Stimulated activated CD4-positive, alpha-beta T cell treated with anti-CD3 and anti-CD28 coated beads, Interleukin-2, amount 100 ng/mL, for 48 hours (primary cell): ENCODE results near the gene SIAE.
A peak's percentile ranks its signal among the peaks of the same experiment; 100 is the strongest.
"Not testable (repeated sequence)": the region's sequence is repeated elsewhere in the genome, so short reads cannot be mapped to it uniquely, and the experiment has no call there.

ENCODE experiments used
- DNase-seq, 2 donors: peaks; one replicate each; pipeline ENCODE4 v3.0.0-alpha.2; 2020

The SIAE gene

GRCh38 chr11:124622531-124623451, 50.7 kb downstream of the SIAE start, which contains the start of gene TBRG1:
Gene TBRG1 (plus strand): TSS chr11:124622864. CDS start chr11:124623084, 220 bp downstream.
- peak; percentile 63 to 69 for DNase-seq

DNA sequence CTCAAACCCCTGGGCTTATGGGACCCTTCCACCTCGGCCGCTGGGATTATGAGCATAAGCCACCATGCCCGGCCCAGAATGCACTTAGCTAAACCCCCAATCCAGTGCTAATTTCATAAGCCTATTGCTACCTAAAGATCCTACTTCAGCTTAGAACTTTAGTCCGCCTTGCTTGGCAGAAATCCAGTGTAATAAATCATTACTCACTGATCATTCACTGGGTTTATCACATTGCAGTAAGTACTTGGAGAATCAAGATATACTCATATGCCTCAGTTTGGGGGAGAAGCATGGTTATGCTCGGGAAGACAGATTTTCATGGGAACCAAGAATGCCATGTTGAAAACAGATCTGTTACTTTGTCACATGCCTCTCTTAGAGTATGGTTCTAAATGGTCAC, 54.7 kb downstream of the SIAE start:
- no peak for DNase-seq

GRCh38 chr11:124612567-124613246, 60.8 kb downstream of the SIAE start:
- DNase-seq: no peak

DNA sequence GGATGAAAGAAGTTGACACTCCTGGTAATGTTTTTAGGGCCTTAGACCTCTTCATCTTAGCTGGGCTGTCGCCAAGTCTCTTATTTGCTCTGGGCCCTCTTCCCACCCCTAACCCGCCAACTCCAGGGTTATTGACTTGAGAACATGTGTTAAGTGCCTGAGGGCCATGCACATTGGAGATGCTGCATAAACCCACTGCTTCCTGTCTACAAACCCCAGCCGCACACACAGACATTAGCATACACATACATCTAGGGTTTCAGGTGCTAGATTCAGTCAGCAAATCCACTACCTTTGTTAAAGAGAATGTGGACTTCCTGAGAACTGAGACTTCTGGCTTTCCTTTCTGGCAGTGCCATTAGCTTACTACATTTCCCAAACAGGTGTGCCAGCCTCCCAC, 61.5 kb downstream of the SIAE start:
- DNase-seq: no peak

DNA sequence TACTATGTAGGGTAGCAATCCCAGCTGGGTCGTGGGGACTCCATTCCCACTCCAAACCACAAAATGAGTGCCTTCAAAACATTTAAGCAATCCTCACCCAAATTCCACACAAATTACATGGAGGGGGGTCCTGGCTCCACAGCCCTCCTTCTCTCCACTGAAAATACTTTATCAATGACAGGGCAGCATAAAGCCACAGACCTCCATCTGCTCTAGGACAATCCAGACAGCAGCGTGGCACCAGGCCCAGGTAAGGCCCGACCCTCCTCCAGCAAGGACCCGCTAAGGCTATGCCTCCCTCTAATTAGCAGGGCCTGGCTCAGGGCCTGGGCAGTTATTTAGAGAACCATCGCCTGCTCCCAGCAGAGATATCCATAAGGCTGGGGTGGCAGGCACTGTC, 62.5 kb downstream of the SIAE start, which contains the start of gene PANX3:
TSS of gene PANX3 (plus strand) at position 365 of the 400 bp plus-strand sequence. CDS start 129 bp downstream, outside the sequence.
- no peak for DNase-seq

- DNase-seq: no peak
These were observed 63.2 kb downstream of the SIAE start for GRCh38 chr11:124610295-124610694.

DNA sequence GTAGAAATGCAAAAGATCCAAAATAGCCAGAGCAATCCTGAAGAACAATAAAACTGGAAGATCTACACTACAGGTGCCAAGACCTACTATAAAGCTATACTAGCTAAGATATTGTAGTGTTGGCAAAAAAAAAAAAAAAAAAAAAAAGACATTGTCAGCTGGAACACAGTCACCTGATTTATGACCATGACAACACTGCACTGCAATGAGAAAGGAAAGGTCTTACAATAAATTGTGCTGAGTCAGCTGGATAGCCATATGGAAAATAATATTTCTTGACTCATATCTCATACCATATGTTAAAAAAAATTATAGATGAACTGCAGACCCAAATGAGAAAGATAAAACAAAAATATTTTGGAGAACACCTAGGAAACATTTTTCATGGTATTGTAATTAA, 65.4 kb downstream of the SIAE start:
- DNase-seq: no peak

DNA sequence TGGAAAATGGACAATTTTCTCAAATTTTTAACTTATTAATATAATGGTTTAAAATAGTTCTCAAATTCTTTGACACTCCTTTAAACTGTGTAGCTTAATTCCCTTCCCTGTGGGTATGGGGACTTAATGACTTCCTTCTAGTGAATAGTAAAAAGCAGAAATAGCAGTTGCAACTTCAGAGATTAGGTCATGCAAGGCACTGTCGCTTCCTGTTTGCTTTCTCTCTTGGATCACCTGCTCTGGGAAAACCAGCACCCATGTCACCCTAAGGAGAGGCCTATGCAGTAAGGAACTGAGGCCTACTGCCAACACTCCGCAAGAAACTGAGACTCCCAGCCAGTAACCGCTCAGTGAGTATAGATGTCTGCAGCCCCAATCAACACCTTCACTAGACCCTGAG, 67.8 kb downstream of the SIAE start:
- DNase-seq: no peak

DNA sequence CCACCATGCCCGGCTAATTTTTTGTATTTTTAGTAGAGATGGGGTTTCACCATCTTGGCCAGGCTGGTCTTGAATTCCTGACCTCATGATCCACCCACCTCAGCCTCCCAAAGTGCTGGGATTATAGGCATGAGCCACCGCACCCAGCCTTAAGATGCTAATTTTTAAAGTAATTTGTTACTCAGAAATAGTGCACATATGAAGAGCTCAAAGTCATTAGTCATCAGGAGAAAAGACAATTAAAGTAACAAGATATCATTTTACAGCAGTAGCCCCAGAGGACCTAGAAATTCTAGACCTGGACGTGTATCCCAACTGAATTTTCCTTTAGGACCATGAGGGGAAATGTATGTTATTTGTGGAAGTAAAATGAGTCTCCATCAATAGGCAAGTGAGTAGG, 70.8 kb downstream of the SIAE start:
- not testable (repeated sequence) for DNase-seq

- DNase-seq: no peak
These were observed 71.3 kb downstream of the SIAE start for GRCh38 chr11:124602193-124602592.

- no peak for DNase-seq
These were observed 72.8 kb downstream of the SIAE start for GRCh38 chr11:124600621-124601320.

GRCh38 chr11:124597626-124598025, 75.9 kb downstream of the SIAE start:
- DNase-seq: no peak

DNA sequence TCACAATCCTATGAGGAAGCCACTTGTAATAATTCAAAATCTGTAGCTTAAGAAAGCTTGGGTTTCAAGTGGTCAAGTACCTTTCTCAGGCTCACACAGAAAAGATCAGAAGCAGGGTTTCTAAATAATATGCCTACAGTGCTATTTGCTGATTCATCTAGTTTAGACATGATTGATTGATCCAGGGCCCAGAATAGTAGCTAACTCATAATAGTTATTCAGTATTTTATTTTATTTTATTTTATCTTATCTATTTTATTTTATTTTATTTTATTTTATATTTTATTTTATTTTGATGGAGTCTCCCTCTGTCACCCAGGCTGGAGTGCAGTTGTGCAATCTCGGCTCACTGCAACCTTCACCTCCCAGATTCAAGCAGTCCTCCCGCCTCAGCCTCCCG, 78.2 kb downstream of the SIAE start:
- no peak for DNase-seq

DNA sequence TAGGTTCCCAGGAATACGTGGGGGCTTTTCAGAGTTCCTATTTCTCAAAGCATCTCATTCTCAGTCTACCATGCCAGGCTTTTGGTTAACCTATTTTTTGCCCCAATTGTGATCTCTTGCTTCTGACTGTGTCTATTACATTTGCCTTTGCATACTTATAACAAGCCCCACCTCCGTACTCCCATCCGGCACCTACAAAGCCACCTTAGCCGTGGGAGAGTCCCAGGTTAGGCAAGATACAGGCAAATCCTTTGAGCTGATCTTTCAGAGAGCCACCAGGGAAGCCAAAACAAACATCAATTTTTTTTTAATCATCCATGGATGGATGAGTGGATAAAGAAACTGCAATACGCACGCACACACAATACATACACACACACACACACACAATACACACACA, 80.9 kb downstream of the SIAE start:
- no peak for DNase-seq

DNA sequence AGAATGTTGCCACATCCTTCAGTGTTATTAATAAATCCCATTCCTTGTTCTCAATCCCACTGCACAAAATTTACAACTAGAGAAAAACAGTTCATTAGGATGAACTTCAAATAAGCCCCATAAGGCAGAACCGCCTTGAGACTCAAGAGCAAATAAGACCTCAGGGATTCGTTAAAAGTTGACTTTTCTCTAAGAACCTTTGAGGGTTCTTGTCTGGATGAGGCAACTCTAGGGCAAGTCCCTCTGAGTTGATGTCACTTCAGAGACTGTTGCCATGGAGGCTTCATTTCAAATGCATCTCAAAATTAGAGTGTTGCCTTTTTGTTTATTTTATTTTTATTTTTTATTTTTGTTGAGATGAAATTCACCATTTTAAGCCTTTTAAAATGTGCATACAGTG, 82.1 kb downstream of the SIAE start:
- no peak for DNase-seq

DNA sequence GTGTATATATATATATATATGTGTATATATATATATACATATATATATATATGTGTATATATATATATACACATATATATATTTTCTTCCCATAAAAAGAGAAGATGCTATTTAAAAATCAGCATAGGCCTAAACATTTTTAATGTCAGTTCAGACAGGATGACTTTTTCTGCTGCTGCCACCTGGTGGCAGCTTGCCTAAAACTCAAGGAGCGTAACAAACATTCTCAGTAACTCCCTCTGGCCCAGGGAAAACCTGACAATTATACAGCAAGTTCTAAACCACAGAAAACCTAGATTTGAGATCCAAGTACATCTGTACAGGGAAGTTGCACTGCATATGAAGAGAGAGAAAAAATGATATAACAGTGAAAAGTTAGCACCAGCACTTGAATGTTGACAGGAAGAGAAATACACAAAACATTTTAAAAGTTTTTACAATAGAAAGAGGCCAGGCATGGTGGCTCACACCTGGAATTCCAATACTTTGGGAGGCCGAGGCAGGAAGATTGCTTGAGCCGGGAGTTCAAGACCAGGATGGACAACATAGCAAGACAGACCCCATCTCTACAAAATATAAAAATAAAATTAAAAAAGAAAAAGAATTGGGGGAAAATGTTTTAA, 87.2 kb downstream of the SIAE start:
- DNase-seq: peak; percentile 28 to 49

GRCh38 chr11:124584681-124585372, 88.7 kb downstream of the SIAE start:
- DNase-seq: no peak

DNA sequence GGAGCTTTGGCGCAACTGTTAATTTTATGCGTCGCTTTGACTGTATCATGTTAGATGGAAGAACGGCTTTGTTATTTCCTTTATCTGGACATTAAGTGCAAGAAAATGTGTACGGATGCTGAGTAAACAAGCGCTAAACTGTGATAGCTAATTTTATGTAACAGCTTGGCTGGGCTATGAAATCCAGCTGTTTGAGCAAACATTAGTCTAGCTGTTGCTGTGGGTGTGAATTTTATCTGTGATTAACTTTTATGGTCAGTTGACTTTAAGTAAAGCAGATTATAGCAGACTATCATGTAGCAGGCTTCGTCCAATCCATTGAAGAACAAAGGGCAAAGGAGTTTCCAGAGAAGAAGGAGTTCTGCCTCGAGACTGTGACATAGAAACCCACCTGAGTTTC, 89.8 kb downstream of the SIAE start:
- DNase-seq: no peak
